NCI-H2029 (cell line): Measurements from ENCODE around the gene FBXL15.
"Not testable (repeated sequence)": the region's sequence is repeated elsewhere in the genome, so short reads cannot be mapped to it uniquely, and the experiment has no call there.

ENCODE experiments used
- DNase-seq: peaks from one replicate; lab custom pipeline; 2025; lab: John Stamatoyannopoulos, UW

FBXL15 gene

GRCh38 chr10:102431452-102432124, 11.0 kb downstream of the FBXL15 start:
- no peak for DNase-seq

- DNase-seq, result peak; percentile 87
Measured at GRCh38 chr10:102432162-102432950, 11.7 kb downstream of the FBXL15 start, which contains the start of gene CUEDC2. CUEDC2 (minus strand) TSS chr10:102432574; CDS start chr10:102425188, 7,386 bp downstream.

- DNase-seq, result no peak
Measured at GRCh38 chr10:102433619-102434046, 13.0 kb downstream of the FBXL15 start.

DNA sequence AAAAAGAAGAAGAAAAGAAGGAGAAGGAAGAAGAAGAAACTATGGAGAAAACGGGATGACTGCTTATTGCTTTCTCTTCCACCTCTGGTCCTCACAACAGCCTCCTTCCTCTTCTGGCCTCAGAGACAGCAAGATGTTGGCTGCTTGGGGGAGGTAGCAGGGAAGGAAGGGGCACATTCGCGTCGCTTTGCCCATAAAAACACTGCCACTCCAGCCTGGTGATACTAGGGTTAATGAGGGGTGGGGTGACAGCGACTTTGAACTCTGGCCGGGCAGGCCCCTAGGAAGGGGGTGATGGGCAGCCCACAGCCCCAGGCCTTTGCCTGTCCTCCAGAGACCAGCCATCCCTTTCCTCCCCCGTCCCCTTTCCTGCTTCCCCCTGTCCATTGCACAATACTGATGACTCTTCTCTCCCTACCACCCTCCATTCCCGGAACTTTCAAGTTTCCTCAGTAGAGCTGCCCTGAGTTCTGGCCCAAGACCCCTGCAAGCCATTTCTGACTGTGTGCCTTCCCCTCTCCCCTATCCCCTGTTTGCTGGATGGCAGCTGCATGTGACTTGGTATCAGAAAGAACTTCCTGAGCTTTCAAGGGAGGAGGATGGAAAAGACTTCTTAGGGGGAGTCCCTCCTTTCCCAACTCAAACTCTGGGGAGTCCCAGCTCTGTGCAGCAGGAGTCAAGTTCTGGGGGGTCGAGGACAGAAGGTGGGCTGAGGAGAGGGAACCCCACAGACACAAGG, 13.9 kb downstream of the FBXL15 start:
- DNase-seq, result no peak

DNA sequence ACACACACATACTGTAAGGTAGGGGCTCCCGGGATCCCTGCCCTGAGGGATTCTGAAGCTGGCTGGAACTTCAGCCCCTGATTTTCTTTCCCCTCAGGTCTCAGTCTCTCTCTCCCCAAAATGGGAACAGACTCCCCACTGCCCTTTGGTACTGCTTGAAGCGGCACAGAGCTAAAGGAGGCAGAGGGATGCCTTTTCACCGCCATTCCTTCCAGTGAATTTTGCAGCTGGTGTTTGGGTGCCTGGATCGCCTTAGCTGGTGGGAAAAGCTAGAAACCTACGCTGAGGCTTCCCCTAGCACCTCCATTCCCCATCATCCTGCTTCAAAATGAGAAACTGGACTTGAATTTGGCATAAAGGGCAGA, 14.5 kb downstream of the FBXL15 start:
- no peak for DNase-seq

DNA sequence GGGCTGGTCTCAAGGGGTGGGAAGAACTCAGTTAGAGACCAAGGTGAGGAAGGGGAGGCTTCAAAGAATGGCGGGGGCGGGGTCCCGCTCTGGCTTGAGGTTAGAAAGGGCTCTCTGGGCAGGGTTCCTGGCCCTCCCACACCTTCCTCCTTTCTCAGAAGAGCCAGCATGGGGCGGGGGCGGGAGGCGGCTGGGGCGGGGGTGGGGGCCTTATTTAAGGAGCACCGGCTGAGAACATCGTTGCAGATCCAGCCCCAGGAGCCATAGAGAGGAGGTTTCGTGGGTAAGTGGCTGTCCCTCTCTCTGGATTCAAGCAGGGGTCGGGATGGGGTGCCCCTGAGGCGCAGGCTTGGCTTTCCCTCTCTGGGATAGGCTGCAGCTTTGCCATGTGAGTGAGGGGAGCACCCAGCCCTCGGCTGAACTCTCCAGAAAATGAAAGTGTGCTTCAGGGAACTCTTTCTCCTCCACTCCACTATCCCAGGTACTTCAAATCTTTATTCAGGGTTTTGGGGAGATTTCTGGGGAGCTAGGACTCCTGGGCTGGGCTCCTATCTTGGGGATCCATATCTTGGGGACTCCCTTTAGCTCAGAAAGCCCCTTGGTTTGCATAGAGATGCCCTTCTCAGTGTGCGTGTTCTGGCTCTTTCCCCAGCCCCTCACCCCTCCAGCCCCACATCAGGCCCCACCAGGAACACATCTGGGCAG, 15.0 kb downstream of the FBXL15 start:
- DNase-seq, result no peak

- DNase-seq, result no peak
Measured at GRCh38 chr10:102436312-102436711, 15.7 kb downstream of the FBXL15 start.

DNA sequence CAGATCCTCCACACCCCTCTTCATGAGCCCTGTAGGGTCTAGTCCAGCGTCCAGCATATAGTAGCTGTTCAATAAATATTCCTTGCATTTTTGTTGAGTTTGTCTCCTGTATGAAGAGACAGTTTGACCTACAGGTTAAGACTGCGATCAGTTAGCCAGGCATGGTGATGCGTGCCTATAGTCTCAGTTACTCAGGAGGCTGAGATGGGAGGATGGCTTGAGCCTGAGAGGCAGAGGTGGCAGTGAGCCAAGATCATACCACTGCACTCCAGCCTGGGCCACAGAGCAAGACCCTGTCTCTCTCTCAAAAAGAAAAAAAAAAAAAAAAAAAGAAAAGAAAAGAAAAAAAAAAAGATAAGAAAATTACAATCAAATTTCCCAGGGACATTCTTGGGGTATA, 16.9 kb downstream of the FBXL15 start:
- no peak for DNase-seq

GRCh38 chr10:102438374-102438773, 17.7 kb downstream of the FBXL15 start:
- DNase-seq, result no peak

DNA sequence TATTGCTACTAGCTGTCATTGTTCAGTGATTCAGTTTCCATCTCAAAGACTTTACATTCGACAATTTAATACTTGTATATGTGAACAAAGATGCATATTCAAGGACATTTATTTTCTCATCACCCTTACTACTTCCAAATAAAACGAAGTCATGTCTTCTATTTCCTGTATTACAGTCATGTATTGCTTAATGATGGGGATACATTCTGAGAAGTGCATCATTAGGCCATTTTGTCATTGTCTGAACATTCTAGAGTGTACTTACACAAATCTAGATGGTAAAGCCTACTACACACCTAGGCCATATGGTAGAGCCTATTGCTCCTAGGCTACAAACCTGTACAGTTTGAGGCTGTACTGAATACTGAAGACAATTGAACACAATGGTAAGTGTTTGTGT, 24.2 kb downstream of the FBXL15 start:
- DNase-seq, result no peak

DNA sequence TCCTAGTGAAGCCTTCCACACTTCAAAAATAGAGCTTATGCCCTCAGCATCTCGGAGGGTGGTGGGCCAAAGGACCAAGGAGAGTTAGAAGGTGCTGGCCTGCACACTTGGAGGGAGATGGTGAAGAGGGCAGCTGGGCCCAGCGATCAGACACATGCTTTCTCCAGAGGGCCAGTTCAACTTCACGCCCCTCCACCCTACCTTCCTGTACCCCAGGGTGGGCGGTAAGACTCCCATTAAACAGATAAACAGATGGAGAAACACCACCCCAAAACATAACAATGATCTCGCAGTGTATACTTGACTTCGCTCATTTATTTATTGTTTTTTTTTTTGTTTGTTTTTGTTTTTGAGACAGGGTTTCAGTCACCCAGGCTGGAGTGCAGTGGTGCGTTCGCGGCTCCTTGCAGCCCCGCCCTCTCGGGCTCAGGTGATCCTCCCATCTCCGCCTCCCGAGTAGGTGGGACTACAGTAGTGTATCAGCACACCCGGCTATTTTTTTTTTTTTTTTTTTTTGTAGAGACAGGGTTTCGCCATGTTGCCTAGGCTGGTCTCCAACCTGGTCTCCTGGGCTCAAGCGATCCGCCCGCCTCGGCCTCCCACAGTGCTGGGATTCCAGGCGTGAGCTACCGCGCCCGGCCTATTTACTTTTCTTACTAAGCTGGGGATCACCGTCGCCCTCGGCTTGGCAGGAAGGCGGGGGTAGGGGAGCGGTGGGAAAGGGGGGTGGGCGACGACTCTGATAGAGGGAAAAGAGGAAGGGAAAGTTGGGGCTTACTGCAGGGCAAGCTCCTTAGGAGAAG, 28.9 kb downstream of the FBXL15 start:
- DNase-seq, result peak; percentile 79

DNA sequence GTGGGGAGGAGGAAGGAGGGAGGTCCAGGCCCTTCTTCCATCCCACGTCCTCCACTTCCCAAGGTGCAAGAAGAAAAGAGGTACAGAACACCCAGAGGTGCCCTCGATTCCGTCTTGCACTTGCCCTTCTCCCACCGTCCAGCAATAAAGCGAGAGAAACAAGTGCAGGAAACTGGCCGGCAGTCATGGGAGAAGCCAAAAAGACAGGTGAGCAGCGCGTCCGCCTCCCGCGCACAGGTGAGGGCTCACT, 29.4 kb downstream of the FBXL15 start:
- DNase-seq, result no peak

DNA sequence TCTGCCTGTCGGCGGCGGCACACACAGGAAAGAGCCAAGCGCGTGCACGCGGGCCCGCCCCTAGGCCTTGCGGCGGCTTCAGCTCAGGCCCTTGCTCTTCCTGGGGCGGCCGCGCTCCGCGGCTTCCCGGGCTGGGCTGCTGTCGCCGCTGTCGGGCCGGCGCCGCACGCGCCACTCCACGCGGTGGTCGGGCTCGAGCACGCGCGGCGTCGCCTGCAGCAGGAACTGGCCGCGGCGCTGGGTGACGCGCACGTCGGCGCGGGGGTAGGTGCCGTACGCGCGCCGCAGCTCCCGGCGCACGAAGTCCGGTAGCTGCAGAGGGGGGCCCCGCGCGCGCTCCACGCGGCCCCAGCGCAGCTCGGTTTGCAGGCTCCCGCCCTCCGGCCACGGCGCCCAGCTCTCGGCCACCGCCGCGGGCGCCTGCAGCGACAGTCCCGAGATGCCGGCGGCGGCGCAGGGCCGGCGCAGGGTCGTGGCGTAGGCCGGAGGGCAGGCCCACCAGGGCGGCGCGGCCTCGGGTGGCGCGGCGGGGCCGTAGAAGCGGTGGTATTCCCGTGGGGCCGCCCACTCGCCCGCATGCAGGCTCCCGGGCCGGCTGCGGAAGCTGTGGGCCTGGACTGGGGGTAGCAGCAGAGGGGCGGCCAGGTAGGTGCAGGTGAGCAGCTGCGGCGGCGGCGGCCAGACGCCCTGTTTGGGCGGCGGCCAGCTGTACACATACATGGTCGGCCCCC, 29.9 kb downstream of the FBXL15 start:
- DNase-seq, result peak; percentile 64

DNA sequence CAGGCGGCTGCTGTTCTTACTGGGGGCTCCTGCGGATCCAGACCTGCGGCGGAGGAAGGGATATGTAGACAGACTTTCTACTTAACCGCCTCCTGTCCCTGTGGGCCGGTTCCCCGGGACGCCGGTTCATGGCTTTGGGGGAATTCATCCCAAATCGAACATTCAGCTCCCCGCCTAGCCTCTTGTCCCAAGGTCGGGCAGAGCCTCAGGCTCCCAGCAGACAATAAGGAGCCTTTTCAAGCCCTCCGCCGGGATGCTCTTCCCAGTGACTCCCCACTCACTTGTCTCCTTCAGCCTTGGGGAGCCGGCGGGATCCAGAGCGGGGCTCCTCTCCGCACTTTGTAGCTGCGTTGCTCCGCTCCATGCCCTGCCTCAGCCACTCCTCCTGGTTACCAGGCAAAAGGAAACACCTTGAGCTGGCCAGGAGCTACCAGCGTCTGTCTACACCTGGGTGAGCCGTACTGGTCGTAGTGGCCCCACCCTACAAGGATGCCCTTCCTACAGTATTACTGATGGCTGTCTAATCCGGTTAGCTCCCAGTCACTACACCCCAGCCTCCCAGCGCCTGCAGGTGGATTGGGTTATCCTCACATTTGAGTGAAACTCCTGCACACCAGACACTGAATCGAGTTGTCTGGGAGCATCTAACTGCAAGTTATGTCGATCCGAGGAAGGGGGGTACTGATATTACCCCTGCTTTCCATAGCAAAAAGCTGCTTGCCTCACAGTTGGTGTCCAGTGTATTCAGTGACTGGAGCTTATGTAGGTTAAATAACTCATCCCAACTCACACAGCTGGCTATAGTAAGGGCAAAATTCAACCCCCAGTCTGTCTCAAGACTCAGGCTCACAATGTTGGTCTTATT, 30.7 kb downstream of the FBXL15 start, which contains the start of gene C10orf95:
Gene C10orf95, minus strand, starts transcription at position 439 of the 865 bp plus-strand sequence. CDS start 450 bp downstream, outside the sequence.
- DNase-seq, result no peak

- no peak for DNase-seq
Measured at GRCh38 chr10:102452672-102453340, 32.2 kb downstream of the FBXL15 start.

GRCh38 chr10:102453502-102453901, 32.9 kb downstream of the FBXL15 start:
- no peak for DNase-seq

DNA sequence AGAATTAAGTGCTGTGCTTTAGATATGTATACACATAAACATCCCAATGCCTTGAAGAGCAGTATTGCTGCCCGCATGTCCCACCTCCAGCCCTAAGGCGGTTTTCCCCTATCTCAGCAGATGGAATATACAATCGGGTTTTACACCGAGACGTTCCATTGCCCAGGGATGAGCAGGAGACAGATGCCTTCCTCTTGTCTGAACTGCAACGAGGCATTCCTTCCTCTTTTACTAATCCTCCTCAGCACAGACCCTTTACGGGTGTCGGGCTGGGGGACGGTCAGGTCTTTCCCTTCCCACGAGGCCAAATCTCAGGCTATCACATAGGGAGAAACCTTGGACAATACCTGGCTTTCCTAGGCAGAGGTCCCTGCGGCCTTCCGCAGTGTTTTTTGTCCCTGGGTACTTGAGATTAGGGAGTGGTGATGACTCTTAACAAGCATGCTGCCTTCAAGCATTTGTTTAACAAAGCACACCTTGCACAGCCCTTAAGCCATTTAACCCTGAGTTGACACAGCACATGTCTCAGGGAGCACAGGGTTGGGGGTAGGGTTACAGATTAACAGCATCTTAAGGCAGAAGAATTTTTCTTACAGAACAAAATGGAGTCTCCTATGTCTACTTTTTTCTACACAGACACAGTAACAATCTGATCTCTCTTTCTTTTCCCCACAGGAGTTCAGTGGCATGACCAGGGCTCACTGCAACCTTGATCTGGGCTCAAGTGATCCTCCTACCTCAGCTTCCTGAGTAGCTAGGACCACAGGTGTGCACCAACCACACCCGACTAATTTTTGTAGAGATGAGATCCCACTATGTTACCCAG, 34.2 kb downstream of the FBXL15 start:
- not testable (repeated sequence) for DNase-seq

- DNase-seq, result no peak
Measured at GRCh38 chr10:102455893-102456471, 35.3 kb downstream of the FBXL15 start.
